H1 (cell line): ENCODE results near the gene LIF. TPM values are rescaled to one million over a fixed set of nuclear protein-coding genes. Genes with fewer than 3 reads are reported as not detected.

Source experiments
- ASH2L ChIP-seq: fragments of 200-600, 300-600 bp; sonication (generic); IDR thresholded peaks from one replicate; pipeline ENCODE4 v1.7.1; 2017; ENCODE audit warnings: low read length
- ATF3 ChIP-seq: IDR thresholded peaks from 2 replicates; pipeline ENCODE4 v1.6.1; 2011; ENCODE audit warnings: low read depth, mild to moderate bottlenecking, low read length; ENCODE audit not compliant: insufficient read depth
- BCL11A ChIP-seq, 2 experiments: IDR thresholded peaks; one replicate each; pipeline ENCODE4 v1.6.1; 2011; ENCODE audit warnings: low read depth in 2 of 2, low read length in 2 of 2, mild to moderate bottlenecking in 2 of 2
- CBX8 ChIP-seq: fragments of 300-800, 300-1000 bp; sonication (generic); IDR thresholded peaks from 2 replicates; pipeline ENCODE4 v1.7.1; 2016; ENCODE audit warnings: low read depth, low read length, borderline replicate concordance
- CEBPB ChIP-seq: IDR thresholded peaks from 2 replicates; pipeline ENCODE4 v1.6.1; 2012; ENCODE audit warnings: low read depth, low read length
- CTBP2 ChIP-seq: IDR thresholded peaks from 2 replicates; pipeline ENCODE4 v1.7.0; 2011; ENCODE audit warnings: borderline replicate concordance, mild to moderate bottlenecking, moderate library complexity, mixed read lengths, low read length; ENCODE audit not compliant: insufficient read depth, insufficient read length
- EGR1 ChIP-seq: IDR thresholded peaks from 2 replicates; pipeline ENCODE4 v1.6.1; 2011; ENCODE audit warnings: low read depth, low read length, borderline replicate concordance
- GABPA ChIP-seq: IDR thresholded peaks from 2 replicates; pipeline ENCODE4 v1.6.1; 2011; ENCODE audit warnings: mild to moderate bottlenecking, low read length, moderate library complexity, borderline replicate concordance; ENCODE audit not compliant: insufficient read depth
- JUN ChIP-seq: IDR thresholded peaks from 2 replicates; pipeline ENCODE4 v1.6.1; 2011; ENCODE audit warnings: low read depth, mild to moderate bottlenecking, improper control_type of control experiment, low read length
- KDM5A ChIP-seq: fragments of 200-600 bp; IDR thresholded peaks from 2 replicates; pipeline ENCODE4 v1.7.1; 2012; ENCODE audit warnings: mild to moderate bottlenecking, low read length, inconsistent platforms, mixed read lengths
- MAFK ChIP-seq: IDR thresholded peaks from 2 replicates; pipeline ENCODE4 v1.6.1; 2012; ENCODE audit warnings: low read depth, mild to moderate bottlenecking, improper control_type of control experiment, low read length
- RNF2 ChIP-seq: fragments of 200-900, 300-1000 bp; sonication (generic); IDR thresholded peaks from 2 replicates; pipeline ENCODE4 v1.7.1; 2016; ENCODE audit warnings: borderline replicate concordance, low read depth, mild to moderate bottlenecking, antibody characterized with exemption, low read length; ENCODE audit not compliant: poor library complexity, severe bottlenecking; ENCODE audit errors: missing control alignments
- SIN3A ChIP-seq, 2 experiments: IDR thresholded peaks in 1 of 2; conservative IDR thresholded peaks in 1 of 2; 2 replicates each; pipeline ENCODE4 v1.6.1; 2011 to 2012; ENCODE audit warnings: low read length in 2 of 2, improper control_type of control experiment in 1 of 2, low read depth in 1 of 2, mild to moderate bottlenecking in 1 of 2
- SUZ12 ChIP-seq: fragments of 200-600 bp; sonication (generic); IDR thresholded peaks from 2 replicates; pipeline ENCODE4 v1.6.1; 2012; ENCODE audit warnings: mild to moderate bottlenecking, inconsistent platforms, low read length, moderate library complexity, mixed read lengths
- TEAD4 ChIP-seq: IDR thresholded peaks from 2 replicates; pipeline ENCODE4 v1.6.1; 2012; ENCODE audit warnings: low read depth, low read length, inconsistent platforms, mixed read lengths
- YY1 ChIP-seq: IDR thresholded peaks from 2 replicates; pipeline ENCODE4 v1.6.1; 2011; ENCODE audit warnings: low read depth, mild to moderate bottlenecking, low read length
- polyA plus RNA-seq, 7 experiments: library from polyadenylated mRNA; depleted of rRNA in 3 of 7; stranded (reverse) in 5 of 7; unstranded in 2 of 7; fragments of >200 nt in 5 of 7; fragments of 200-250 nt in 2 of 7; gene quantifications; 1 replicate in 5 of 7; 2 replicates in 1 of 7; 4 replicates in 1 of 7; pipeline versions ENCODE4 v1.2.1 to v1.2.3, GENCODE V29; 2011 to 2013; ENCODE audit warnings: missing spikeins in 2 of 7, mixed read lengths in 2 of 7
- total RNA-seq: library from RNA; stranded (reverse); fragmentation: NEBNext Ultra II Directional; extraction: Animal tissue kit (Norgen Biotek cat#: 25700); gene quantifications from 2 replicates; pipeline ENCODE4 v1.2.1, GENCODE V29; 2021
- TF ChIP-seq, protein P1 (sequence below), 3 experiments: IDR thresholded peaks; 1 replicate in 2 of 3; 2 replicates in 1 of 3; pipeline versions ENCODE4 v1.5.1 to v1.6.1; 2011; ENCODE audit warnings: low read length in 3 of 3, mild to moderate bottlenecking in 3 of 3, inconsistent platforms in 2 of 3, low read depth in 1 of 3, moderate library complexity in 1 of 3; ENCODE audit not compliant: insufficient read depth in 1 of 3; ENCODE audit errors: control extremely low read depth in 1 of 3

LIF gene
- total and polyA plus RNA-seq, 2 of the 8 experiments (the other 6 are each of a cell fraction or from before 2014, with no cell fraction given), result 3.3 to 3.5 TPM

- TF ChIP-seq ATF3 (0 out of 2 replicates have a peak, but pooled peaks have one; percentile 47), JUN (no peak), BCL11A (IDR thresholded peaks at IDR 0.05; ENCODE audit: low read depth in 2 of 2, low read length in 2 of 2) (no peak), YY1 (no peak), CTBP2 (peak; percentile 33), CEBPB (peak; percentile 31; the same call in 1 of the 2 replicates), KDM5A (no peak), ASH2L (peak; percentile 24), RNF2 (no peak), MAFK (peak; percentile 72; the same call in 1 of the 2 replicates), SUZ12 (no peak), CBX8 (no peak), EGR1 (no peak), TEAD4 (peak; percentile 71), GABPA (no peak), SIN3A (conservative IDR thresholded peaks at IDR 0.05 in 1 of 2, IDR thresholded peaks at IDR 0.05 in 1 of 2; ENCODE audit: low read depth in 1 of 2, low read length in 2 of 2) (peak in 1 of 2 experiments; percentile 74; a peak in 2 of 4 replicates)
- TF ChIP-seq, protein P1, sequence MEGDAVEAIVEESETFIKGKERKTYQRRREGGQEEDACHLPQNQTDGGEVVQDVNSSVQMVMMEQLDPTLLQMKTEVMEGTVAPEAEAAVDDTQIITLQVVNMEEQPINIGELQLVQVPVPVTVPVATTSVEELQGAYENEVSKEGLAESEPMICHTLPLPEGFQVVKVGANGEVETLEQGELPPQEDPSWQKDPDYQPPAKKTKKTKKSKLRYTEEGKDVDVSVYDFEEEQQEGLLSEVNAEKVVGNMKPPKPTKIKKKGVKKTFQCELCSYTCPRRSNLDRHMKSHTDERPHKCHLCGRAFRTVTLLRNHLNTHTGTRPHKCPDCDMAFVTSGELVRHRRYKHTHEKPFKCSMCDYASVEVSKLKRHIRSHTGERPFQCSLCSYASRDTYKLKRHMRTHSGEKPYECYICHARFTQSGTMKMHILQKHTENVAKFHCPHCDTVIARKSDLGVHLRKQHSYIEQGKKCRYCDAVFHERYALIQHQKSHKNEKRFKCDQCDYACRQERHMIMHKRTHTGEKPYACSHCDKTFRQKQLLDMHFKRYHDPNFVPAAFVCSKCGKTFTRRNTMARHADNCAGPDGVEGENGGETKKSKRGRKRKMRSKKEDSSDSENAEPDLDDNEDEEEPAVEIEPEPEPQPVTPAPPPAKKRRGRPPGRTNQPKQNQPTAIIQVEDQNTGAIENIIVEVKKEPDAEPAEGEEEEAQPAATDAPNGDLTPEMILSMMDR (IDR thresholded peaks at IDR 0.05; ENCODE audit: control extremely low read depth in 1 of 3, insufficient read depth in 1 of 3, low read depth in 1 of 3, low read length in 3 of 3), result no peak
These were observed 50.2 kb downstream of the LIF start (continued) for GRCh38 chr22:30196141-30196879.
